Nephron progenitor cell (in vitro differentiated cells): Measurements from ENCODE around the gene ROR2.
A peak's percentile ranks its signal among the peaks of the same experiment; 100 is the strongest.
"Not testable (repeated sequence)": the region's sequence is repeated elsewhere in the genome, so short reads cannot be mapped to it uniquely, and the experiment has no call there.

Experiments used
- DNase-seq: peaks from one replicate; pipeline ENCODE4 v3.0.0; 2021
- H3K27ac Mint-ChIP-seq: 2 replicates; pipeline ENCODE4 v1.8.0; 2021; ENCODE audit warnings: mild to moderate bottlenecking, moderate library complexity, mixed read lengths
- H3K27me3 Mint-ChIP-seq: 2 replicates; pipeline ENCODE4 v1.8.0; 2021; ENCODE audit warnings: mild to moderate bottlenecking, low read depth, mixed read lengths; ENCODE audit not compliant: poor library complexity
- H3K36me3 Mint-ChIP-seq: 2 replicates; pipeline ENCODE4 v1.8.0; 2021; ENCODE audit warnings: low read depth, mixed read lengths
- H3K4me1 Mint-ChIP-seq: 2 replicates; pipeline ENCODE4 v1.8.0; 2021; ENCODE audit warnings: mixed read lengths
- H3K4me3 Mint-ChIP-seq: 2 replicates; pipeline ENCODE4 v1.8.0; 2021; ENCODE audit warnings: mild to moderate bottlenecking, moderate library complexity, mixed read lengths
- H3K9me3 Mint-ChIP-seq: 2 replicates; pipeline ENCODE4 v1.8.0; 2021; ENCODE audit warnings: mild to moderate bottlenecking, moderate library complexity, mixed read lengths
- CTCF ChIP-seq: fragments of 200-600 bp; sonication (generic); IDR thresholded peaks from 2 replicates; pipeline ENCODE4 v1.5.0; 2021; ENCODE audit warnings: antibody characterized with exemption

Gene ROR2

GRCh38 chr9:91986248-91986647 is 36.2 kb upstream of the ROR2 start:
- H3K27ac Mint-ChIP-seq: no peak overlapping the region
- TF ChIP-seq CTCF: no peak
- DNase-seq: no peak
- no peaks in the 10 kb centered on the region for H3K4me1 Mint-ChIP-seq
- H3K27me3 Mint-ChIP-seq: peaks cover 7% of the 10 kb centered on the region
- H3K9me3 Mint-ChIP-seq: peaks cover 69% of the 10 kb centered on the region
- no peaks in the 10 kb centered on the region for H3K36me3 Mint-ChIP-seq
- H3K4me3 Mint-ChIP-seq: no peak overlapping the region

GRCh38 chr9:91985692-91986091 is 35.7 kb upstream of the ROR2 start:
- H3K4me3 Mint-ChIP-seq: no peak overlapping the region
- no peaks in the 10 kb centered on the region for H3K4me1 Mint-ChIP-seq
- H3K27ac Mint-ChIP-seq: no peak overlapping the region
- H3K9me3 Mint-ChIP-seq: peaks cover 70% of the 10 kb centered on the region
- TF ChIP-seq CTCF: no peak
- no peaks in the 10 kb centered on the region for H3K36me3 Mint-ChIP-seq
- no peak for DNase-seq
- peaks cover 7% of the 10 kb centered on the region for H3K27me3 Mint-ChIP-seq

DNA sequence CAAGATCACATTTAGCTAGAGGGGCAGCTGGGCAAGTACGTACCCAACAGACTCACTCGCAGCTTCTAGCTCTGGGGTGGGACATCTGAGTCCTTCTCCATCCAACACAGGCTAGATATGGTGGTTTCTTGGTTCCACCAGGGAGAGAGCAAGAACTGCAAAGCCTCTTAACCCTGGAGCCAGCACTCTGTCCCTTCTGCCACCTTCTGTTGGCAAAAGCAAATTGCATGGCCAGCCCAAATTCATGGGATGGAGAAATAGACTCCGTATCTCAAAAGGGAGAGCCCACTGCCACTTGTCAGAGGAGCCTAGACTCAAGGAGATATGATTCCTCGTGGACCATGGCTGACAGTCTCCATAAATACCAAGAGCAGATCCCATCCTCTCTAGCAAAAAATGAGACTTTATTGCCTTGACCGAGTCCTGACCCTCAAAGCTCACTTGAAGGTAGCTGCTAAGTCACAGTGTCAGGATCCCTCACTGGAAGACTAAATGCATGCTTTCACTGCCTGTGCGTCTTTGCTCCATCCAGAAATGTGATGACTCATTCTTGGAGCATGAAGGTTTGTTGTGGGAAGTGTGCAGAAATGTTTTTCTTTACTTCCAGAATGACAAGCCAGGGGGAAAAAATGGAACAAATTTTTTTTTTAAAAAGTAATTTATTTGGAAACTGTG is 28.8 kb upstream of the ROR2 start:
- Mint-ChIP-seq H3K4me3 (no peak overlapping the region), H3K27me3 (peaks cover 3% of the 10 kb centered on the region), H3K36me3 (peaks cover 5% of the 10 kb centered on the region), H3K4me1 (peaks cover 8% of the 10 kb centered on the region), H3K9me3 (peaks cover 46% of the 10 kb centered on the region), H3K27ac (no peak overlapping the region)
- peak; percentile 53 for TF ChIP-seq CTCF
- peak; percentile 29 for DNase-seq

GRCh38 chr9:91975254-91975653 is 25.2 kb upstream of the ROR2 start:
- Mint-ChIP-seq H3K9me3 (peaks cover 11% of the 10 kb centered on the region), H3K4me1 (peaks cover 15% of the 10 kb centered on the region)
- not testable (repeated sequence) for H3K36me3 Mint-ChIP-seq, H3K4me3 Mint-ChIP-seq, DNase-seq, H3K27me3 Mint-ChIP-seq, H3K27ac Mint-ChIP-seq

DNA sequence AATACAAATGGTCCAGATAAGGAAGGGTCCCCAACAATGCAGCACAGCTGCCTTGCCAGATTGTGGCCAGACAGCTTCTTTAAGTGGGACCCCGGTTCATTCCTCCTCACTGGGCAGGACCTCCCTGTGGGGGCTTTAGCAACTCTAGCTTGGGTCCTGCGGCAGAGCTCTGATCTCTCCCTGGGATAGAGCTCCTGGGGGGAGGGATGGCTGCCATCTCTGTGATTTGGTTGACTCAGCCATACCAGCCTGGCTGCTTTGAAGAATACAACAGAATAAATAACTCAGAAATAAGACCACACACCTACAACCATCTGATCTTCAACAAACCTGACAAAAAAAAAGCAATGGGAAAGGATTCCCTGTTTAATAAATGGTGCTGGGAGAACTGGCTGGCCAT is 22.7 kb upstream of the ROR2 start:
- Mint-ChIP-seq H3K27me3 (no peaks in the 10 kb centered on the region), H3K4me1 (peaks cover 8% of the 10 kb centered on the region), H3K4me3 (no peak overlapping the region), H3K9me3 (no peaks in the 10 kb centered on the region), H3K27ac (no peak overlapping the region), H3K36me3 (no peaks in the 10 kb centered on the region)
- DNase-seq: no peak
- no peak for TF ChIP-seq CTCF

DNA sequence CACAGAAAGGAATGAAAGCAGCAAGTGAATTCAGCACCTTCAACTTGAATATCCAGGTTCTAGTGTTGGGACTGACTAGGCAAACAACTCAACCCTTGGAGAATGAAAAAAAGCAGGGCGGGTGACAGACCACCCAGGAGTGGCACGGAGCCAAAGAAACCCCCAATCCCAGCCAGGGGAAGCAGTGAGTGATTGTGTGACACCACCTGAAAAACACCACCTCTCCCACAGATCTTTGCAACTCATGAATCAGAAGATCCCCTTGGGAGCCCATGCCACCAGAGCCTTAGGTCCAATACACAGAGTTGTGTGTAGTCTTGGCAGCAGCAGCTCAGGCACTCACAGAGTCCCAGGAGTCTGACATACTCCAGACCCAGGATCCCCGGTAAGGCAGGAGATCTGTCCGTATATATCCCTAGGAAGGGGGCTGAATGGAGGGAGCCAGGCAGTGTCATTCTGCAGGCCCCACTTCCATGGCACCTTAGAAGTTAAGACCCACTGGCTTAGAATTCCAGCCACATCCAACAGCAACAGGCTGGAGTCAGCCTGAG is 22.1 kb upstream of the ROR2 start:
- H3K36me3 Mint-ChIP-seq: no peaks in the 10 kb centered on the region
- H3K27ac Mint-ChIP-seq: no peak overlapping the region
- H3K27me3 Mint-ChIP-seq: no peaks in the 10 kb centered on the region
- H3K4me1 Mint-ChIP-seq: peaks cover 8% of the 10 kb centered on the region
- no peak for TF ChIP-seq CTCF
- no peak for DNase-seq
- no peak overlapping the region for H3K4me3 Mint-ChIP-seq
- no peaks in the 10 kb centered on the region for H3K9me3 Mint-ChIP-seq
